Measurements from ENCODE around the gene RFFL.

Gene RFFL

DNA sequence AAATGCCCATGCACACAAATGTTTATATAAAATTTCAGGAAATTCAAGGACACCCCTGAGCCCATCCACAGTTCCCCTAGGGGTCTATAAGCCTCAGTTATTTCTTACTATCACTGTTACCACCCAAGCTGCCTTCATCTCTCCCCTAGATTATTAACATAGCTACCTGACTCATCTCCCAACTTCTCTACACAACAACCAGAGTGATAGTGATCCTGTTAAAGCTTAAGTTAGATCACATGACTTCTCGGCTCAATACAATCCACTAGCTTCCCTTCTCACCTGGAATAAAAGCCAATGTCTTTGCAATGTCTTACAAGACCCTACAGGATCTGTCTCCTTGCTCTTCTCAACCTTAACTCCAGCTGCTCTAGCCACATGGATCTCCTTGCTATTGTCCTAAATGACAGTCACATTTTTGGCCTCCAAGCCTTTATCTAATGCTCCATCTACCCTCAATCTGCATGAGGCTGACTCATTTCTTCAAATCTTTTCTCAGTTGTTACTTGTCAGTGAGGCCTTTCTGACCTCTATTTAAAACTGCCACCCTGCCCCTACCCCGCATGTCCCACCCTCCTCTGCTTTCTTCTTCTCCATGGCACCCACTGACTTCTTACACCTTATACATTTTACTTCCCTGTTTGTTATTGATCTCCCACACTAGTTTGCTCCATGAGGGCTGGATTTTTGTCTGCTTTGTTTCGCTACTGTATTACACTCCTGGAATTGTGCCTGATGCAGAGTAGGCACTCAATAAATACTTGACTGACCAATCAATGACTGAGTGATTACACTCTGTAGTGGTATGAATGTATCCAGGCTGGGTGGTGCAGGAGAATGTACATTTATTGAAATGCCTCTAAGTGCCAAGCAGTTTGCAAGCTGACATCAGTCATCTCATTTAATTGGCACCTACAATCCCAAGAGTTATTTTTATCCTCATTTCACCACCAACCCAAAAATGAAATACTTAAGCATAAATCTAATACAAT, 88.4 kb downstream of the RFFL start:
- no peak for DNase-seq (ENCODE audit: low read depth)

DNA sequence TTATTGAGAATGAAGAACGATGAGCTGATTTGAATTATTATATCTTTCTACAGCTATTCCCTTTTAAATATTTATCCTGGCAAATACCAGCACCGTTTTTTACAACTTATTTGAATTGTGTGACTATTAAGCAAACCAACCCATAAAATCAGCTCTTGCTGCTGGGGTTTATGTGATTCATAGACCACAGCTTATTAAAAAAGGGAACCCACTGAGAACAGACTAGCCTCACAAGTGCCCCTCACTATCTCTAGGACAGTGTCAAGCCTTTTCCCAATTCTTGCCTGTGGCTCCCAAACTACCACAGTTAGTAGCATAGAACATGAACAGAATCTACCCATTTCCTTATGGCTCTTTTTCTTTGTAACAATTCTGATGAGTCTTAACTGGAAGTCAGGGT, 89.3 kb downstream of the RFFL start:
- DNase-seq (ENCODE audit: low read depth): no peak

DNA sequence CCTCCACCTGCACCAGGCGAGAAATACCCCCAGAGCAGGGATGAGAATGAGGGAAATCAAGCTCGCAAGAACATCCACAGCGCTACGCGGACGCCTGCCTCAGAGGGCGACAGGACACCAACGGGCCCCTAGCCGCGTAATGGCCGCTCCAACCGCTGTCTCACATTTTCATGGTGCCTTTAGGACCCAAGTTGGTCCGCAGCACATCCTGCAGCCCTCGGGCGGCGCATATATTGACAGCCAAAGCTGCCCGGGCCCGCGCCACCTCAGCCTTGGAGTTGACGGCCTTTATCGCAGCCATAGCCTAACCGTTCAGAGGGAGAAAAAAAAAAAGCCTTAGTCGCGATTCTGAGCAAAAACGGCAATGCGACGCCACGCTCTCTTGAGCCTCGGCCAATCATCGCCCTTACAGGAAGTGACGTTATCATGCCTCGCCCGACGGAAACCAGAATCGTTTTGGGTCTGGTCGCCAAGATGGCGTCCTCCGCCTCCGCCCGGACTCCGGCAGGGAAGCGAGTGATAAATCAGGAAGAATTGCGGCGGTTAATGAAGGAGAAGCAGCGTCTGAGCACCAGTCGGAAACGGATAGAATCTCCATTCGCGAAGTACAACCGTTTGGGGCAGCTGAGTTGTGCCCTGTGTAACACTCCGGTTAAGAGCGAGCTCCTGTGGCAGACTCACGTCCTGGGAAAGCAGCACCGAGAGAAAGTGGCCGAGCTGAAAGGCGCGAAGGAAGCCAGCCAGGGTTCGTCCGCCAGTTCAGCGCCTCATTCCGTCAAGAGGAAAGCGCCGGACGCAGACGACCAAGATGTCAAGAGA, 102.2 kb downstream of the RFFL start, which contains the start of the genes CCT6B and ZNF830:
Gene CCT6B (minus strand): TSS at position 368 of the 819 bp plus-strand sequence. CDS start 67 bp downstream, at position 301.
Gene ZNF830 (plus strand): TSS at position 448 of the 819 bp plus-strand sequence. CDS start 27 bp downstream, at position 475.
- peak; percentile 86 for DNase-seq (ENCODE audit: low read depth)

DNA sequence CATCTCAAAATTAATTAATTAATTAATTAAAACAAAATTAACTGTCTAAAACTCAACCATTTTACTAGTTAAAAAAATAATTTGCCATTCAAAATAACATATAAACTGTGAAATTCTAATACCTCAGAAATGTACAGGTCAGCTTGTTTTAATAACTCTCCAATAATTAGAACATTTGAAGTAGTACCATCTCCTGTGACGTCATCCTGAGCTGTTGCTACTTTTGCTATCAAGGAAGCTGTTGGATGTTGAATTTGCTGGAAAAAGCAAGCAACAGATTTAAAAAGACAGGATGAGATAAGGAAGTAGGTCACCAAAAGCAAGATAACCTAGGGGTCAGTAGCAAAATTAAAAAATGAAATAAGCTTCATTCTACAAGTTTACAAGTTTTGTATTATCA, 105.1 kb downstream of the RFFL start:
- no peak for DNase-seq (ENCODE audit: low read depth)

Data from CMK (cell line).